Transverse colon (tissue), 4 donors: ENCODE measurements around the gene PBX4.

Experiments used
- EP300 ChIP-seq: sonication (generic); formaldehyde crosslinking; IDR thresholded peaks from one replicate; pipeline ENCODE4 v1.6.1; 2017; ENCODE audit warnings: antibody characterized with exemption, low read depth
- POLR2AphosphoS5 ChIP-seq, 3 donors: sonication (generic); formaldehyde crosslinking; IDR thresholded peaks; one replicate each; pipeline ENCODE4 v1.6.1; 2016; ENCODE audit warnings: antibody characterized with exemption in 3 of 3
- TF ChIP-seq, protein P1 (sequence below), 5 experiments: fragments of 200-600 bp in 3 of 5; fragments of 450-650 bp in 2 of 5; sonication (generic) in 3 of 5; IDR thresholded peaks; 1 replicate in 2 of 5; 2 replicates in 3 of 5; pipeline ENCODE4 v1.5.1; 2016 to 2017; ENCODE audit warnings: antibody characterized with exemption in 5 of 5, inconsistent platforms in 3 of 5, mild to moderate bottlenecking in 2 of 5, moderate library complexity in 1 of 5

DNA sequence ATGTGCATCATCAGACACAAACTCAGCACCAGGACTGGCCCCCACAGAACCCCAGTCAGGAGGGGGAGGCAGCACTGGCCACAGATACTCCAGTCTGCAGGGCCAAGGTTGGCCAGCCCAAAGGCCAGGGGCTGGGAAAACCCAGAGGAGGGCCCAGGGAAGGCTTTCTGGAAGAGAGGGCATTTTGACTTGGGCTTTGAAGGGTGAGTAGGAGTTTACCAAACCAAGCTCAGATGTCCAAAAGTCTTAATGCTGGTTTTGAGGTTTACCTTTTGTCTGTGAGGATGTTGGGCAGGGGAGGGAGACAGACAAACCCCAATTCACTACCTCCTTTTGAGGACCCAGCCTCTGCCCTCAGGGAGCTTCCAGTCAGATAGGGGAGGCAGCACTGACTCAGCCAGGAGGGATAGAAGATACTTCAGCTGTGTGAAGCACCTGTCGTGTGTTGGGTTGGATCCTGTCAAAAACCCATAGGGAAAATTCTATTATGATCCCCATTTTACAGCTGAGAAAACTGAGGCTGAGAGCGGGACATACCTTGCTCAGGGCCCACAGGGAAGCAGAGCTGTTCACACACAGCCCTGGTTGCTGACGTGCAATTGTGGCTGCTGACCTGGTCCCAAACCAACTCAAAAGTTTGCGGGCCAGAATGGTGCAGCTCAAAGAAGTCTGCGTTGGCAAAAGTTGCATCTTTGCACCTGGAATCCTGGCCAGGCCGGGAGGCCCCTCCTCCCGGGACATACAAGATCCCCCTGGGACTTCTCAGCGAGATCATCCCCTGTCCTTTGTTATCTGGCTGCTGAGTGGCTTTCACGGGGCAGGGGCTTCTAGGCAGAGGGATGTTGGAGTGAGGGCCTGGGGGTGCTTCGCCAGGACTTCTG, 67.3 kb downstream of the PBX4 start:
- TF ChIP-seq, protein P1, sequence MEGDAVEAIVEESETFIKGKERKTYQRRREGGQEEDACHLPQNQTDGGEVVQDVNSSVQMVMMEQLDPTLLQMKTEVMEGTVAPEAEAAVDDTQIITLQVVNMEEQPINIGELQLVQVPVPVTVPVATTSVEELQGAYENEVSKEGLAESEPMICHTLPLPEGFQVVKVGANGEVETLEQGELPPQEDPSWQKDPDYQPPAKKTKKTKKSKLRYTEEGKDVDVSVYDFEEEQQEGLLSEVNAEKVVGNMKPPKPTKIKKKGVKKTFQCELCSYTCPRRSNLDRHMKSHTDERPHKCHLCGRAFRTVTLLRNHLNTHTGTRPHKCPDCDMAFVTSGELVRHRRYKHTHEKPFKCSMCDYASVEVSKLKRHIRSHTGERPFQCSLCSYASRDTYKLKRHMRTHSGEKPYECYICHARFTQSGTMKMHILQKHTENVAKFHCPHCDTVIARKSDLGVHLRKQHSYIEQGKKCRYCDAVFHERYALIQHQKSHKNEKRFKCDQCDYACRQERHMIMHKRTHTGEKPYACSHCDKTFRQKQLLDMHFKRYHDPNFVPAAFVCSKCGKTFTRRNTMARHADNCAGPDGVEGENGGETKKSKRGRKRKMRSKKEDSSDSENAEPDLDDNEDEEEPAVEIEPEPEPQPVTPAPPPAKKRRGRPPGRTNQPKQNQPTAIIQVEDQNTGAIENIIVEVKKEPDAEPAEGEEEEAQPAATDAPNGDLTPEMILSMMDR (IDR thresholded peaks at IDR 0.05), result no peak
- TF ChIP-seq EP300 (no peak), POLR2AphosphoS5 (IDR thresholded peaks at IDR 0.05) (no peak)
